Uterus (tissue), 4 donors: ENCODE measurements around the gene SLCO2B1. TPM values are rescaled to one million over a fixed set of nuclear protein-coding genes. Genes with fewer than 3 reads are reported as not detected.

Experiments
- DNase-seq, 2 donors: peaks; one replicate each; pipeline ENCODE4 v3.0.0-alpha.2; 2019 to 2020
- H3K27ac ChIP-seq, 2 donors: fragments of 200-600 bp; sonication (generic); 1 replicate in 1 of 2; 2 replicates in 1 of 2; pipeline ENCODE4 v1.5.1; 2016 to 2018
- H3K27me3 ChIP-seq, 2 donors: fragments of 200-600 bp; sonication (generic); one replicate each; pipeline ENCODE4 v1.5.1; 2018 to 2019; ENCODE audit warnings: control low read depth in 1 of 2
- H3K36me3 ChIP-seq, 2 donors: fragments of 200-600 bp; sonication (generic); one replicate each; pipeline ENCODE4 v1.5.1; 2019; ENCODE audit warnings: control low read depth in 1 of 2
- H3K4me1 ChIP-seq, 2 donors: fragments of 200-600 bp; sonication (generic); one replicate each; pipeline ENCODE4 v1.5.1; 2018 to 2019; ENCODE audit warnings: control low read depth in 1 of 2
- H3K4me3 ChIP-seq, 2 donors: fragments of 200-600 bp; sonication (generic); 1 replicate in 1 of 2; 2 replicates in 1 of 2; pipeline ENCODE4 v1.5.1; 2018 to 2019; ENCODE audit warnings: mild to moderate bottlenecking in 1 of 2
- H3K9me3 ChIP-seq, 2 donors: fragments of 200-600 bp; sonication (generic); one replicate each; pipeline ENCODE4 v1.5.1; 2019; ENCODE audit warnings: control low read depth in 1 of 2
- CTCF ChIP-seq, 4 experiments: fragments of 200-600 bp in 2 of 4; fragments of 450-650 bp in 2 of 4; sonication (generic) in 2 of 4; IDR thresholded peaks; one replicate each; pipeline ENCODE4 v1.5.1; 2016 to 2019; ENCODE audit warnings: antibody characterized with exemption in 4 of 4, mild to moderate bottlenecking in 2 of 4, moderate library complexity in 1 of 4
- POLR2A ChIP-seq, 2 donors: fragments of 450-650 bp; IDR thresholded peaks; one replicate each; pipeline ENCODE4 v1.6.1; 2016; ENCODE audit warnings: antibody characterized with exemption in 2 of 2, mild to moderate bottlenecking in 1 of 2, moderate library complexity in 1 of 2
- intact Hi-C: fragments of 100-400 bp; cut with DNase I; formaldehyde crosslinking; loops from one replicate; pipeline ENCODE4 v1.15.1; 2023; ENCODE audit warnings: low total_unique reads
- total RNA-seq, 4 donors: library from RNA; depleted of rRNA in 3 of 4; stranded (reverse); fragments of >200 nt in 3 of 4; gene quantifications; one replicate each; pipeline versions ENCODE4 v1.1.0 to v1.2.4, GENCODE V29; 2014 to 2023
- donor health status: DM: yes; HTN: yes; CAD: no.

The SLCO2B1 gene
- total RNA-seq, 4 donors from 2014 or later, result 11.8 to 58.1 (median 31.8) TPM

- H3K27ac ChIP-seq, result no peak overlapping the region
- no peaks in the 10 kb centered on the region for H3K27me3 ChIP-seq
- H3K4me1 ChIP-seq, result no peaks in the 10 kb centered on the region
- TF ChIP-seq POLR2A (IDR thresholded peaks at IDR 0.05) (no peak), CTCF (IDR thresholded peaks at IDR 0.05) (no peak)
- no peak overlapping the region for H3K4me3 ChIP-seq
- intact Hi-C loops, result no loop called here
- no peaks in the 10 kb centered on the region for H3K36me3 ChIP-seq
- no peak for DNase-seq
- no peaks in the 10 kb centered on the region for H3K9me3 ChIP-seq
Measured at GRCh38 chr11:75152651-75153427, 1.9 kb downstream of the SLCO2B1 start.

GRCh38 chr11:75154646-75155569, 4.0 kb downstream of the SLCO2B1 start:
- TF ChIP-seq CTCF (IDR thresholded peaks at IDR 0.05), result no peak
- TF ChIP-seq POLR2A (IDR thresholded peaks at IDR 0.05), result no peak
- H3K4me3 ChIP-seq, result no peak overlapping the region
- DNase-seq, result no peak
- peak overlapping the region in 1 of 2 donors; percentile 52 for H3K27ac ChIP-seq
- no peaks in the 10 kb centered on the region for H3K4me1 ChIP-seq
- no peaks in the 10 kb centered on the region for H3K9me3 ChIP-seq
- H3K27me3 ChIP-seq, result no peaks in the 10 kb centered on the region
- H3K36me3 ChIP-seq, result no peaks in the 10 kb centered on the region
- intact Hi-C loops, result no loop called here

- Histone ChIP-seq H3K4me1 (no peaks in the 10 kb centered on the region), H3K27ac (peak overlapping the region; percentile 34 to 49), H3K4me3 (no peak overlapping the region), H3K27me3 (no peaks in the 10 kb centered on the region), H3K36me3 (no peaks in the 10 kb centered on the region), H3K9me3 (no peaks in the 10 kb centered on the region)
- DNase-seq, result no peak
- TF ChIP-seq POLR2A (IDR thresholded peaks at IDR 0.05) (no peak), CTCF (IDR thresholded peaks at IDR 0.05) (no peak)
- intact Hi-C loops, result no loop called here
Measured at GRCh38 chr11:75155570-75156422, 4.9 kb downstream of the SLCO2B1 start.

GRCh38 chr11:75158241-75158640, 7.3 kb downstream of the SLCO2B1 start:
- no peaks in the 10 kb centered on the region for H3K36me3 ChIP-seq
- peak overlapping the region in 1 of 2 donors; percentile 67 for H3K27ac ChIP-seq
- H3K4me1 ChIP-seq, result no peaks in the 10 kb centered on the region
- TF ChIP-seq CTCF (IDR thresholded peaks at IDR 0.05) (no peak), POLR2A (IDR thresholded peaks at IDR 0.05) (no peak)
- intact Hi-C loops, result no loop called here
- no peak overlapping the region for H3K4me3 ChIP-seq
- H3K9me3 ChIP-seq, result no peaks in the 10 kb centered on the region
- no peaks in the 10 kb centered on the region for H3K27me3 ChIP-seq
- DNase-seq, result no peak
